ENCODE results near the gene CGB8. TPM values are rescaled to one million over a fixed set of nuclear protein-coding genes. Genes with fewer than 3 reads are reported as not detected.
"Not testable (repeated sequence)": the region's sequence is repeated elsewhere in the genome, so short reads cannot be mapped to it uniquely, and the experiment has no call there.

Gene CGB8
- total and polyA plus RNA-seq, 2 of the 4 experiments (the other 2 are of a cell fraction) = 0.48 TPM; not detected in 1

- H3K4me1 ChIP-seq (ENCODE audit: control insufficient read depth, insufficient read depth, low read length); H3K27me3 ChIP-seq (ENCODE audit: control insufficient read depth, insufficient read depth, low read length); H3K56ac ChIP-seq (ENCODE audit: extremely low read depth, insufficient read depth, low read length); H3K27ac ChIP-seq (ENCODE audit: insufficient read depth, low read length); H3K9me1 ChIP-seq (ENCODE audit: insufficient read depth, low read length); H3K9me3 ChIP-seq (ENCODE audit: control insufficient read depth, insufficient read depth, low read length); H2BK5ac ChIP-seq (ENCODE audit: low read depth, low read length, poor library complexity, severe bottlenecking); DNase-seq; intact Hi-C loops (cut with micrococcal nuclease); H2AK9ac ChIP-seq (replicated peaks; ENCODE audit: low read depth, low read length, poor library complexity); H4K20me1 ChIP-seq (ENCODE audit: insufficient read depth, low read length); H4K5ac ChIP-seq (ENCODE audit: low read depth, low read length); H2BK20ac ChIP-seq (ENCODE audit: low read depth, low read length); BruUV-seq (replicated peaks); dilution Hi-C loops (cut with HindIII; ENCODE audit: low sequenced_read_pairs, unreplicated experiment); POLR2A ChIA-PET (ENCODE audit: unreplicated experiment); H3K79me1 ChIP-seq (ENCODE audit: low read depth in 1 of 2, low read length in 2 of 2); ATAC-seq (ENCODE audit: low read depth); in situ Hi-C loops (cut with MboI; ENCODE audit: low sequenced_read_pairs); H3K18ac ChIP-seq (ENCODE audit: low read depth, low read length): not testable (repeated sequence)
- H3K9ac ChIP-seq (ENCODE audit: low read depth, low read length) = peak overlapping the region; percentile 34; the same call in 1 of the 2 replicates
- 30% methylated on average over 16 of the region's 50 CpGs; no CpG with 5 or more reads in 1 of the 2 experiments for WGBS, 2 experiments (ENCODE audit: extremely low coverage in 2 of 2, insufficient read length in 1 of 2)
- H3K36me3 ChIP-seq (ENCODE audit: control insufficient read depth, insufficient read depth, low read length) = peaks cover 22% of the 10 kb centered on the region
- peak overlapping the region; percentile 13; the same call in 1 of the 3 replicates for H2BK15ac ChIP-seq (ENCODE audit: low read depth, low read length)
- 0 out of 2 replicates have a peak overlapping the region, but pooled peaks have one; percentile 35 for H3K4ac ChIP-seq (ENCODE audit: low read depth, low read length)
- H4K91ac ChIP-seq (ENCODE audit: insufficient read depth, low read depth, low read length) = peak overlapping the region; percentile 37; the same call in 1 of the 2 replicates
- H2AK5ac ChIP-seq (ENCODE audit: low read depth, low read length) = peak overlapping the region; percentile 73
- peak overlapping the region; percentile 59; the same call in 1 of the 2 replicates for H3K23ac ChIP-seq (ENCODE audit: low read depth, low read length)
- H3K4me3 ChIP-seq (ENCODE audit: insufficient read depth, low read depth, low read length) = peak overlapping the region; percentile 32; the same call in 1 of the 2 replicates
- H2AFZ ChIP-seq (replicated peaks; ENCODE audit: low read length, poor library complexity) = peak overlapping the region; percentile 72
- H2BK120ac ChIP-seq (ENCODE audit: low read depth, low read length) = 0 out of 2 replicates have a peak overlapping the region, but pooled peaks have one; percentile 64
- CTCF ChIA-PET = interaction anchor here (0.6 to 1.6 kb wide), 5 partner anchors 19 to 119 kb away, joined by 3 to 5 read pairs (median 4); partner anchors contain the start of genes GYS1, NUCB1 and RUVBL2
- H4K8ac ChIP-seq (ENCODE audit: low read depth in 2 of 2, low read length in 2 of 2) = peak overlapping the region in 1 of 2 experiments; percentile 67; a peak in 1 of 4 replicates
- peak overlapping the region; percentile 93 for H3K4me2 ChIP-seq (ENCODE audit: low read depth, low read length)
- H3K14ac ChIP-seq (replicated peaks; ENCODE audit: low read depth, low read length) = peak overlapping the region; percentile 91
Observed at GRCh38 chr19:49018388-49019241, 30.3 kb downstream of the CGB8 start.

Measured in IMR-90 (cell line).